HepG2 (cell line): Measurements from ENCODE around the gene TECTB. TPM values are rescaled to one million over a fixed set of nuclear protein-coding genes. Genes with fewer than 3 reads are reported as not detected.

ENCODE experiments used
- ATAC-seq: fragments of 200-7000 bp; cut with Tn5 transposase; 3 replicates; pipeline ENCODE4 v1.9.1; 2020; ENCODE audit warnings: mild to moderate bottlenecking, moderate library complexity
- BruUV-seq: library from RNA; stranded (reverse); fragments of 400-500 nt; replicated peaks from 2 replicates; lab custom pipeline; 2021; lab: Mats Ljungman, UMichigan
- CTCF ChIA-PET: fragments of 300-600 bp; formaldehyde crosslinking; extraction: SDS; loops from one replicate; lab custom pipeline; 2021; ENCODE audit warnings: low total read pairs, inconsistent platforms, low intra/inter-chr PET ratio; lab: Yijun Ruan, JAX
- POLR2A ChIA-PET: fragments of 350-600 bp; sonication (Branson Sonifier 250); formaldehyde crosslinking; loops from one replicate; lab custom pipeline; 2020; ENCODE audit warnings: antibody characterized with exemption, inconsistent platforms; lab: Yijun Ruan, JAX
- DNase-seq: peaks from one replicate; pipeline ENCODE4 v3.0.0-alpha.2; 2015; ENCODE audit warnings: low spot score
- FAIRE-seq: peaks from 3 replicates; lab custom pipeline; 2011; peaks lifted over from hg19 to GRCh38; lab: Jason Lieb, UNC
- H2AFZ ChIP-seq: one replicate; pipeline ENCODE4 v1.6.1; 2011; ENCODE audit warnings: low read length, inconsistent platforms
- H3K27ac ChIP-seq: fragments of 300-600 bp; 3 replicates; pipeline ENCODE4 v1.8.0; 2011; ENCODE audit warnings: mixed run types, mild to moderate bottlenecking, mixed read lengths, low read length, inconsistent platforms; ENCODE audit not compliant: insufficient read depth; ENCODE audit errors: extremely low read length
- H3K27me3 ChIP-seq, 2 experiments: fragments of 200-600 bp in 1 of 2; 2 replicates in 1 of 2; 3 replicates in 1 of 2; pipeline versions ENCODE4 v1.6.0 to v1.8.0; 2011; ENCODE audit warnings: low read length in 2 of 2, mild to moderate bottlenecking in 2 of 2, moderate library complexity in 2 of 2, inconsistent platforms in 1 of 2; ENCODE audit not compliant: insufficient read depth in 2 of 2, control insufficient read depth in 1 of 2
- H3K36me3 ChIP-seq, 2 experiments: fragments of 200-600 bp in 1 of 2; replicated peaks in 1 of 2; 2 replicates in 1 of 2; 3 replicates in 1 of 2; pipeline versions ENCODE4 v1.5.1 to v1.8.0; 2011; ENCODE audit warnings: low read length in 2 of 2, inconsistent platforms in 1 of 2; ENCODE audit not compliant: insufficient read depth in 2 of 2, control insufficient read depth in 1 of 2
- H3K4me1 ChIP-seq: 2 replicates; pipeline ENCODE4 v1.5.1; 2012; ENCODE audit warnings: low read length, inconsistent platforms; ENCODE audit not compliant: insufficient read depth
- H3K4me2 ChIP-seq: 2 replicates; pipeline ENCODE4 v1.6.0; 2011; ENCODE audit warnings: low read depth, low read length, inconsistent platforms
- H3K4me3 ChIP-seq, 3 experiments: fragments of 200-600 bp in 1 of 3; sonication (generic), shearing (Covaris generic) in 1 of 3; replicated peaks in 1 of 3; 2 replicates each; pipeline ENCODE4 v1.5.1; 2011 to 2016; ENCODE audit warnings: low read length in 3 of 3, inconsistent platforms in 2 of 3, low read depth in 2 of 3, mild to moderate bottlenecking in 2 of 3, control low read depth in 1 of 3, mixed read lengths in 1 of 3; ENCODE audit not compliant: insufficient read depth in 1 of 3
- H3K79me2 ChIP-seq: one replicate; pipeline ENCODE4 v1.6.1; 2011; ENCODE audit warnings: low read length, inconsistent platforms; ENCODE audit not compliant: insufficient read depth
- H3K9ac ChIP-seq: 2 replicates; pipeline ENCODE4 v1.6.0; 2011; ENCODE audit warnings: mild to moderate bottlenecking, low read depth, low read length, inconsistent platforms; ENCODE audit not compliant: insufficient read depth
- H3K9me3 ChIP-seq: 2 replicates; pipeline ENCODE4 v1.5.1; 2012; ENCODE audit warnings: mild to moderate bottlenecking, low read length
- H4K20me1 ChIP-seq: 2 replicates; pipeline ENCODE4 v1.6.0; 2011; ENCODE audit warnings: inconsistent platforms, mild to moderate bottlenecking, low read length, moderate library complexity; ENCODE audit not compliant: insufficient read depth
- BCL6 ChIP-seq: IDR thresholded peaks from 2 replicates; pipeline ENCODE4 v1.6.1; 2016; ENCODE audit warnings: missing genetic modification reagents, missing compliant biosample characterization
- CBX2 ChIP-seq, 2 experiments: fragments of 200-600 bp in 1 of 2; sonication (generic); formaldehyde crosslinking in 1 of 2; IDR thresholded peaks; 2 replicates each; pipeline versions ENCODE4 v1.7.0 to v1.8.1; 2018 to 2022; ENCODE audit warnings: low read depth in 2 of 2, low read length in 1 of 2, mild to moderate bottlenecking in 1 of 2, missing genetic modification reagents in 1 of 2
- FOSL2 ChIP-seq: sonication (generic); formaldehyde crosslinking; IDR thresholded peaks from 2 replicates; pipeline ENCODE4 v1.4.0; 2020; ENCODE audit warnings: missing genetic modification reagents
- GATAD2A ChIP-seq: IDR thresholded peaks from 2 replicates; pipeline ENCODE4 v1.6.1; 2016
- HDAC2 ChIP-seq: sonication (generic); formaldehyde crosslinking; IDR thresholded peaks from 2 replicates; pipeline ENCODE4 v1.4.0; 2020; ENCODE audit warnings: missing genetic modification reagents
- KAT8 ChIP-seq: IDR thresholded peaks from 2 replicates; pipeline ENCODE4 v1.6.1; 2016; ENCODE audit warnings: missing genetic modification reagents, missing compliant biosample characterization
- NR1H2 ChIP-seq: sonication (generic); formaldehyde crosslinking; IDR thresholded peaks from 2 replicates; pipeline ENCODE4 v1.8.1; 2022; ENCODE audit warnings: low read depth, missing genetic modification reagents, borderline replicate concordance
- SOX13 ChIP-seq, 3 experiments: fragments of 450-650 bp in 1 of 3; sonication (generic) in 1 of 3; formaldehyde crosslinking in 1 of 3; IDR thresholded peaks in 2 of 3; conservative IDR thresholded peaks in 1 of 3; 2 replicates each; pipeline versions ENCODE4 v1.5.0 to v1.6.1; 2016 to 2020; ENCODE audit warnings: antibody characterized with exemption in 1 of 3, mild to moderate bottlenecking in 1 of 3, missing compliant biosample characterization in 1 of 3, missing genetic modification reagents in 1 of 3, moderate library complexity in 1 of 3
- TBX3 ChIP-seq: fragments of 450-650 bp; IDR thresholded peaks from 2 replicates; pipeline ENCODE4 v1.6.1; 2017; ENCODE audit warnings: antibody characterized with exemption, mild to moderate bottlenecking, inconsistent platforms, borderline replicate concordance
- TEAD3 ChIP-seq: optimal IDR thresholded peaks from 2 replicates; pipeline ENCODE3; 2016; ENCODE audit warnings: borderline replicate concordance
- ZMYM2 ChIP-seq: sonication (generic); formaldehyde crosslinking; IDR thresholded peaks from 2 replicates; pipeline ENCODE4 v1.8.0; 2022; ENCODE audit warnings: mild to moderate bottlenecking, missing genetic modification reagents
- ZNF121 ChIP-seq: sonication (generic); formaldehyde crosslinking; IDR thresholded peaks from 2 replicates; pipeline ENCODE4 v1.5.0; 2020; ENCODE audit warnings: mild to moderate bottlenecking, missing genetic modification reagents
- ZNF260 ChIP-seq: sonication (generic); formaldehyde crosslinking; IDR thresholded peaks from 2 replicates; pipeline ENCODE4 v1.4.0; 2020; ENCODE audit warnings: missing genetic modification reagents, low read depth, mild to moderate bottlenecking, borderline replicate concordance
- WGBS: methylation state at CpG from one replicate; pipeline ENCODE4 v1.1.6; 2017; ENCODE audit warnings: low lambda C conversion rate; 5-methylcytosine and 5-hydroxymethylcytosine counted together
- in situ Hi-C: cut with HindIII; loops from 2 replicates; pipeline ENCODE4 v1.10.0; 2017; ENCODE audit warnings: low pct_unique_long_range_greater_than_20kb; ENCODE audit not compliant: extremely low pct_ligation_motif_present
- intact Hi-C: fragments of 100-400 bp; cut with micrococcal nuclease; formaldehyde crosslinking; loops from one replicate; pipeline ENCODE4 v1.10.0; 2022; ENCODE audit not compliant: unreplicated experiment
- polyA plus RNA-seq, 8 experiments: library from polyadenylated mRNA; depleted of rRNA in 3 of 8; stranded (reverse) in 7 of 8; unstranded in 1 of 8; fragments of >200 nt; fragmentation: Illumina TruSeq in 4 of 8; extraction: Trizol in 4 of 8; gene quantifications; 2 replicates each; pipeline versions ENCODE4 v1.2.1 to v1.2.3, GENCODE V29; 2011 to 2016; ENCODE audit warnings: low read depth in 4 of 8, missing spikeins in 1 of 8, mixed read lengths in 1 of 8; ENCODE audit not compliant: insufficient read depth in 1 of 8
- total RNA-seq, 5 experiments: library from RNA; depleted of rRNA; stranded (reverse); fragments of >200 nt; fragmentation: Illumina TruSeq; extraction: Trizol; gene quantifications; 2 replicates each; pipeline ENCODE4 v1.2.3, GENCODE V29; 2016; ENCODE audit warnings: low read depth in 1 of 5
- TF ChIP-seq, protein P1 (sequence below): sonication (generic); formaldehyde crosslinking; IDR thresholded peaks from 2 replicates; pipeline ENCODE4 v1.8.0; 2022; ENCODE audit warnings: missing genetic modification reagents, mild to moderate bottlenecking, inconsistent platforms, borderline replicate concordance
- TF ChIP-seq, protein P2 (sequence below): sonication (generic); formaldehyde crosslinking; IDR thresholded peaks from 2 replicates; pipeline ENCODE4 v1.4.0; 2020; ENCODE audit warnings: missing genetic modification reagents, borderline replicate concordance
- TF ChIP-seq, protein P3 (sequence below): sonication (generic); formaldehyde crosslinking; IDR thresholded peaks from 2 replicates; pipeline ENCODE4 v1.4.0; 2020; ENCODE audit warnings: missing genetic modification reagents

Gene TECTB
- total and polyA plus RNA-seq, 2 of the 13 experiments (the other 11 are each of a cell fraction or from before 2014, with no cell fraction given) = 0.78 to 1.8 TPM

DNA sequence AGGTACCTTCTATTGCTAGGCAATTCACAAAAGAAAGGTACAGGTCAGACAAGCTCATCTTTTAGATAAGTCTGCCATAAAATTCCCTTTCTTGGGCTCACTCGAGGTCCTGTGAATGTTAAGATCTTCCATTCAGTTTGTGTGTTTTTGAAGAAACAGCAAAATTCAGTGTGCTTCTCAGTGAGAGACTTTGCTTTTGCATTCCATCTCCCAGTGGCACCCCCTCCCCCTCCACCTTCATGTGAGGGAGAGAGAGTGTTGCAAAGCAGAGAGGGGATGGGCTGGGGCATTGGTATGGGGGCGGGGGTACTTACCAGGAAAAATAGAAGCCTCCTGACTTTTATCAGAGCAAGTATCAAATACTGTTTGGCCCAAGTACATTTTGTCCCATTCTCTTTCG lies 3.8 kb upstream of the TECTB start:
- ATAC-seq = no peak
- CTCF ChIA-PET = no interaction called here
- TF ChIP-seq BCL6 (CRISPR knock-in tag) (0 out of 2 replicates have a peak, but pooled peaks have one; percentile 24), ZMYM2 (CRISPR knock-in tag) (no peak), TBX3 (no peak), GATAD2A (CRISPR knock-in tag) (peak; percentile 24; the same call in 1 of the 2 replicates), ZNF121 (CRISPR knock-in tag) (no peak), FOSL2 (CRISPR knock-in tag) (no peak), TEAD3 (CRISPR knock-in tag) (peak; percentile 43), NR1H2 (CRISPR knock-in tag) (no peak), SOX13 (IDR thresholded peaks at IDR 0.05) (no peak), SOX13 (CRISPR knock-in tag; conservative IDR thresholded peaks at IDR 0.05 in 1 of 2, IDR thresholded peaks at IDR 0.05 in 1 of 2) (0 out of 4 replicates have a peak, but pooled peaks of 1 of the 2 experiments have one; percentile 15), KAT8 (CRISPR knock-in tag) (0 out of 2 replicates have a peak, but pooled peaks have one; percentile 5), HDAC2 (CRISPR knock-in tag) (no peak), CBX2 (IDR thresholded peaks at IDR 0.05; ENCODE audit: low read depth, low read length) (no peak), CBX2 (CRISPR knock-in tag; IDR thresholded peaks at IDR 0.05; ENCODE audit: low read depth) (no peak), ZNF260 (CRISPR knock-in tag) (no peak)
- TF ChIP-seq, protein P1, sequence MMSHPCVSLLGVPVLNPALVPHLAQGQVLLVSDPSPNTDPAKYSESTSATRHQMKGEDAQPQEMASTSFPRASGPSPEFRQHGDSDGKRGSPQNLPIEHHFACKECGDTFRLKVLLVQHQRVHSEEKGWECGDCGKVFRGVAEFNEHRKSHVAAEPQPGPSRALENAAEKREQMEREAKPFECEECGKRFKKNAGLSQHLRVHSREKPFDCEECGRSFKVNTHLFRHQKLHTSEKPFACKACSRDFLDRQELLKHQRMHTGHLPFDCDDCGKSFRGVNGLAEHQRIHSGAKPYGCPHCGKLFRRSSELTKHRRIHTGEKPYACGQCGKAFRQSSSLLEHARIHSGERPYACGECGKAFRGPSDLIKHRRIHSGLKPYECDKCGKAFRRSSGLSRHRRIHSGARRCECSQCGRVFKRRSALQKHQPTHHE = no peak
- TF ChIP-seq, protein P2, sequence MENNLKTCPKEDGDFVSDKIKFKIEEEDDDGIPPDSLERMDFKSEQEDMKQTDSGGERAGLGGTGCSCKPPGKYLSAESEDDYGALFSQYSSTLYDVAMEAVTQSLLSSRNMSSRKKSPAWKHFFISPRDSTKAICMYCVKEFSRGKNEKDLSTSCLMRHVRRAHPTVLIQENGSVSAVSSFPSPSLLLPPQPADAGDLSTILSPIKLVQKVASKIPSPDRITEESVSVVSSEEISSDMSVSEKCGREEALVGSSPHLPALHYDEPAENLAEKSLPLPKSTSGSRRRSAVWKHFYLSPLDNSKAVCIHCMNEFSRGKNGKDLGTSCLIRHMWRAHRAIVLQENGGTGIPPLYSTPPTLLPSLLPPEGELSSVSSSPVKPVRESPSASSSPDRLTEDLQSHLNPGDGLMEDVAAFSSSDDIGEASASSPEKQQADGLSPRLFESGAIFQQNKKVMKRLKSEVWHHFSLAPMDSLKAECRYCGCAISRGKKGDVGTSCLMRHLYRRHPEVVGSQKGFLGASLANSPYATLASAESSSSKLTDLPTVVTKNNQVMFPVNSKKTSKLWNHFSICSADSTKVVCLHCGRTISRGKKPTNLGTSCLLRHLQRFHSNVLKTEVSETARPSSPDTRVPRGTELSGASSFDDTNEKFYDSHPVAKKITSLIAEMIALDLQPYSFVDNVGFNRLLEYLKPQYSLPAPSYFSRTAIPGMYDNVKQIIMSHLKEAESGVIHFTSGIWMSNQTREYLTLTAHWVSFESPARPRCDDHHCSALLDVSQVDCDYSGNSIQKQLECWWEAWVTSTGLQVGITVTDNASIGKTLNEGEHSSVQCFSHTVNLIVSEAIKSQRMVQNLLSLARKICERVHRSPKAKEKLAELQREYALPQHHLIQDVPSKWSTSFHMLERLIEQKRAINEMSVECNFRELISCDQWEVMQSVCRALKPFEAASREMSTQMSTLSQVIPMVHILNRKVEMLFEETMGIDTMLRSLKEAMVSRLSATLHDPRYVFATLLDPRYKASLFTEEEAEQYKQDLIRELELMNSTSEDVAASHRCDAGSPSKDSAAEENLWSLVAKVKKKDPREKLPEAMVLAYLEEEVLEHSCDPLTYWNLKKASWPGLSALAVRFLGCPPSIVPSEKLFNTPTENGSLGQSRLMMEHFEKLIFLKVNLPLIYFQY (CRISPR knock-in tag) = 0 out of 2 replicates have a peak, but pooled peaks have one; percentile 2
- TF ChIP-seq, protein P3, sequence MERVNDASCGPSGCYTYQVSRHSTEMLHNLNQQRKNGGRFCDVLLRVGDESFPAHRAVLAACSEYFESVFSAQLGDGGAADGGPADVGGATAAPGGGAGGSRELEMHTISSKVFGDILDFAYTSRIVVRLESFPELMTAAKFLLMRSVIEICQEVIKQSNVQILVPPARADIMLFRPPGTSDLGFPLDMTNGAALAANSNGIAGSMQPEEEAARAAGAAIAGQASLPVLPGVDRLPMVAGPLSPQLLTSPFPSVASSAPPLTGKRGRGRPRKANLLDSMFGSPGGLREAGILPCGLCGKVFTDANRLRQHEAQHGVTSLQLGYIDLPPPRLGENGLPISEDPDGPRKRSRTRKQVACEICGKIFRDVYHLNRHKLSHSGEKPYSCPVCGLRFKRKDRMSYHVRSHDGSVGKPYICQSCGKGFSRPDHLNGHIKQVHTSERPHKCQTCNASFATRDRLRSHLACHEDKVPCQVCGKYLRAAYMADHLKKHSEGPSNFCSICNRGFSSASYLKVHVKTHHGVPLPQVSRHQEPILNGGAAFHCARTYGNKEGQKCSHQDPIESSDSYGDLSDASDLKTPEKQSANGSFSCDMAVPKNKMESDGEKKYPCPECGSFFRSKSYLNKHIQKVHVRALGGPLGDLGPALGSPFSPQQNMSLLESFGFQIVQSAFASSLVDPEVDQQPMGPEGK (CRISPR knock-in tag) = peak; percentile 66

More for the DNA sequence above, 3.8 kb upstream of the TECTB start:
- POLR2A ChIA-PET = interaction anchor here (0.7 to 3.2 kb wide), 4 partner anchors 18 to 64 kb away, joined by 3 to 31 read pairs (median 10); no protein-coding TSS in a partner anchor
- Histone ChIP-seq H3K4me1 (peaks cover 73% of the 10 kb centered on the region), H3K79me2 (no peaks in the 10 kb centered on the region), H3K4me2 (0 out of 2 replicates have a peak overlapping the region, but pooled peaks have one; percentile 14), H2AFZ (no peak overlapping the region), H3K9ac (no peak overlapping the region; the same call in 1 of the 2 replicates), H3K27me3 (no peaks in the 10 kb centered on the region), H3K27ac (peak overlapping the region; percentile 60), H3K36me3 (no peaks in the 10 kb centered on the region), H3K9me3 (no peaks in the 10 kb centered on the region), H4K20me1 (no peaks in the 10 kb centered on the region), H3K4me3 (no peak overlapping the region)
- in situ Hi-C loops (no loop called here), intact Hi-C loops (loop anchor here (5.0 kb wide), 1 partner anchor 1667 kb away; no protein-coding TSS in a partner anchor)
- no peak for DNase-seq
- FAIRE-seq = peak; percentile 43
- 60% methylated on average over 3 of the region's 3 CpGs for WGBS
- BruUV-seq = no TSS peak
